HG02840 (cell line): ENCODE measurements around the gene SETD3.

ENCODE experiments used
- ATAC-seq: cut with Tn5 transposase; IDR thresholded peaks from one replicate; pipeline ENCODE4 v1.9.1; 2021; ENCODE audit warnings: mild to moderate bottlenecking, moderate library complexity, moderate number of reproducible peaks; ENCODE audit not compliant: unreplicated experiment, low FRiP score

Gene SETD3

DNA sequence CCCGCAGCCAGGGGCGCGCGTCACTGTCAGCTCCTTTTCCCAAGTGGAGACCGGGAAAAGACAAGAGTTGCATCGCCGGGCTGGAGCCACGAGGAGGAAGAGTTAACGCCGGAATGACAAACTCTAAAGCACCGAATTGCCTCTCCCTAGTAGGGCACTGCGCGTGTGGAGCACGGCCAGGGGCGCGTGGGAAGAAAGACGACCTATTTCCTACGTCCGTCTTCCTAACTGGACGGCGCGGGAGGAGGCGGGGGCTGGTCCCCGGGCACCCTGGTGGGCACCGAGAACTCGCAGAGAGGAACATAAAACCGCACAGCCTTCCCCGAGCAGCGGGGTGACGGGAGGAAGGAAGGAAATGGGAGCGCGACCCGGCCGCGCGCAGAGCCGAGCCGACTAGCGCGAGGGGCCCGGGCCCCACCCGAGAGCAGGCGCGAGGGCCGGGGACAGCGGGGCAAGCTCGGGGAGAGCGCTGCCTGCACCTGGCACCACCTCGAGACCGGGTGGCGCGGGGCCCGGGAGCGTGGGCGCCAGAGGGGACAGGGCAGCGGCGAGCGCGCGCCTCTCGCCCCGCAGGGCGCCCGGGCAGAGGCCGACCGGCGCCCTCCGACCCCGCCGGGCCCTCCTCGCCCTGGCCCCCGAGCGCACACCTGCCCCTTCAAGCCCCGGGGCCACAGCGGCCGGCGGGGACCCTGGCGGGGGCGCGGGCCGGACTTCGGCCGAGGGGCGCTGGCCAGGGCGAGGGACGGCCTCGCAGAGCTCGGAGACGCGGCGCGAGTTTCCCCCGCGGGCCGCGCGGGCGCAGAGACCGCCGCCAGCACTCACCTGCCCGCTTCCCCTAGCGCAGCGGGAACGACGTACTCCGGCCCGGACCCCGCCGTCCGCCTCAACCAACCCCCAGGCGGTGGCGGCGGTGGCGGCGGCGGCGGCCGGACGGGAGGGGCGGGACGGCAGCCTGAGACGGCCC lies at the start of gene SETD3:
Gene SETD3, minus strand, starts transcription at position 954 of the 964 bp plus-strand sequence. CDS start 15,054 bp downstream, outside the sequence.
- ATAC-seq, result no peak

DNA sequence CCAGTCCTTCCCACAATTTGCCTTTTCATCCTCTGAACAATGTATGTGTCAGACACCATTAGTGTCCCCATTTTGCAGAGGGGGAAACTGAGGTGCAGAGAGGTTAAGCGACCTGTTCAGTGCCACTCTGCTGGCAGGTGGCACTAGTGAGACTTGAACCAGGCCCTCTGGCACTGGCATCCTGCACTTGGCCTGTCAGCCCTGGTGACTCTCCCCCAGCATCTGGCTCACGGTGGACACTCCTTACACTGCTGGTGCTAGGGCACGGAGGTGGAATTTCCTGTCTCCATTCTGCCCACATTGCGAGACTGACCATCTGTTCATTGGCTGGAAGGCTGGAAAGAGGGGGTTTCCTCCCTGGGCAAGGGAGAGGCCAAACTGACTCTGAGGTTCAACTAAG lies 49.2 kb upstream of the SETD3 start:
- ATAC-seq, result no peak

DNA sequence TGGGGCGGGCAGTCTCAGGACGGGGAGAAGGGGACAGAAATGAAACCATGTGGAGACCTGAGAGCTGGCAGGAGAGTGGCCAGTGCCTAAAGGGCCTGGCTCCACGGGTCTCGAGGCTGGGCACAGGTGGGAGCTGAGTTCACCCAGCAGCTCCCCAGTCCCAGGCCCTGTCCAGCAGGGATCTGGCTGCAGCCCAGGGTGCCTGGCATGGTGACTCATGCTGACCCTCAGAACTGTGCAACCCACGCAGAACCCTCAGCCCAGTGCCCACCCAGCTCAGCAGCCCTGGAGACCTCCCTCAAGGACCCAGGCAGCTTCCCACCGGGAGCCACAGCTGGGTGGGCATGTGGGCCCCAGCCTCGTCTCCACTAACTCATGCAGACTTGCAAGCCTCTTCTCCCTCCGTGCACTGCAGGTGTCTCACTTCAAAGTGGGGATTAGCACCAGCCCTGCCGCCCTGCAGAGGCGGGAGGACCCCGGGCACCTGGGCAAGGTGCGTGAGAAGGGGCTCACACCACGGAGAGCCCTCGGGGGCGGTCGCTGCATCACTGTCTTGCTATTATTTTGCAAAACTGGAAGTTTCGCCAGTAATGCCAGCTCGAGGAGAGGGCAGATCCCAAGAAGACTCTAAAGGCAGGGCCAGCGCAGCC lies 46.9 kb upstream of the SETD3 start:
- ATAC-seq, result no peak

DNA sequence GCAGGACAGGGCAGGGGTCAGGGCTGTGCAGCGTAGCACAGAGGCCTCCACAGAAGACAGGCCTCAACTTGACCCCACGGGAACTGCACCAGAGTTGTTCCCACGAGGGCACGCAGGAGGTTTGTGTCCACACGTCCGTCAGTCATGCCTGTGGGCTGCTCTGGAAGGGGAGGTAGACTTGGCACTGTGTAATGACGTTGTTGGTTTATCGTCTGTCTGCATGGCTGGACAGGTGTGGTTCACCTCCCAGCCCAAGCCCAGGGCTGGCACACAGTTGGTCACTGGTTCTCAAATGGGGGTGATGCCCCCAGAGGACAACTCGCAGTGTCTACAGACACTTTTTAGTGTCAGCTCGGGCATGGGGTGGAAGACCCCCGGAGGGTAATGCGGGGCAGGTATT lies 46.4 kb upstream of the SETD3 start:
- no peak for ATAC-seq

DNA sequence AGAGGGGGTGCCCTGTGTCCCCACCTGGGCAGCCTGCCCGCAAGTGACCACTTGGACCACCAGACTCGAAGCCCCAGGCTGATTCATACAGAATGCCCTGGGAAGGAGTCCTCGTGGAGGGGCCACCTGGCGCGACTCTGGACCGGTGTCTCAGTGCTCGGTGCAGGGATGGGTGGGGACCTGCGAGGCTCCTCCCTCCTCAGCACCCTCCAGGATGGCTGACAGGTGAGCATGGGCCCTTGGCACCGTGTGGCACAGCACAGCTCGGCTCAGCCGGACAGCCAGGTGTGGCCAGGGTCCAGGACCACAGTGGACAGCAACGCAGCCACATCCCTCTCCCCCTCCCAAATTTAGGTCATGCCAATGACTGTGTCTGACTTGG lies 45.0 kb upstream of the SETD3 start:
- no peak for ATAC-seq

DNA sequence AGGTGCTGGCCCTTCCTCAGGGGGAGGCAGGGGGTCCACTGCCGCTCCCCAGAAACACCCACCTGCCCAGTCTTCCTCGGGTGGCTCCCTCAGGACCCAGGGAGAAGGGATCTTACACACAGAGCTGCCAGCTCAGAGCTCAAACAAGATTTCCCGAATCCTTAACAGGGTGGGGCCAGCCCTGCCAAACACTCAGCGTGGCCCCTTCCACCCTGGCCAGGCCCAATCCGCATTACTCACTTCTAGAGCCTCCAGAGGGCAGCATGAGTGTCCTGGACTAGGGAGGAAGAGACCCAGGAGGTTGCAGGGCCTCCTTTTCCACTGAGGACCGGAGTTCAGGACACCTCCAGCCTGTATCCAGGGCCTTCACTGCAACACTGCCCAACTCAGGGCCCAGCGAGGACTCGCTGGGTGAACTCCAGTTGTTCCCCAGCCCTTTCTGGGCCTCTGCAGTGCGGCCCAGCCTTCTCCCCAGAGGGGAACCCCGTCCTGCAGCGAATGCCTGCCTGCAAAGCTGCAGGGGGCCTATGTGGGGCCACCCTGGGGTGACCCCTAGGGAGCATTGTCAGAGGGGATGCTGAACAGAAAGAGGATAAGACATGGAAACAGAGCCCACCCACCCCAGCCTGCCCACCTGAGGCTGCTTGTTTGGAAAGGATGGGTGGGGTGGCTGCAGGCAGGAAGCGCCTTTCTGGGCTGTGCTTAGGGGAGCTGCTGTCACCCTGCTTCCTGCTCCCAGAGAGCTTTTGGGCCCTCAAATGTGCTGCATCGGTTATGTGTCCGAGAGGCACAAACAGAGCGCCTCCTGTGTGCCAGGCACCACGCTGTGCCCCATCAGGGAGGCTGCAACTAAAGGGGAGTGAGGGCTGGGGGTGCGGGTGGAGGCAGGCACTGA lies 44.4 kb upstream of the SETD3 start:
- ATAC-seq, result no peak

DNA sequence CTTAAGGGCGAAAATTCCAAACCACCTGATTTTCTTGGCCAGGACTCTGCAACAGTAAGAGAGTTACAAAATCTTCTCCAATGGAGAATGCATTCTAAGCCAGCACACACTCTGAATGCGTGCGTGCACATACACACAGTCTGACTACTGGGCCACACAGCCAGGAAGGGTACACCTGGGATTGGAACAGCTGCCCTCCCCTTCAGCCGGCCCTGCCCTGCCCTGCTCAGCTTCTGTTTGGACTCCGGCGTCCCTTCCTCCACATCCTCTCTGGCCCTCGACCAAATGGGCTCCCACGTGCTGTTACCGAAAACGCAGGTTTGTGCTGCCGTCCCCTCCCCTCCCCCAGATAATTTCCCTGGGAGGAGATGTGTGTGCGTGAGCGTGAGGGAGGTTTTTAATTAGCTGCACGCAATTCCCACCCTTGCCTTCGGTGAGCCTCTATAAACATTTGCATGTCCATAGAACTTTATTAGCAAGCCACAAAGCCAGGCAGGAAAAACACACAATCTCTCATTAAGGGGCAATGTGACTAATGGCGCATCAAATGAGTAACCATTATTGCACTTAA lies 43.5 kb upstream of the SETD3 start:
- ATAC-seq, result no peak

DNA sequence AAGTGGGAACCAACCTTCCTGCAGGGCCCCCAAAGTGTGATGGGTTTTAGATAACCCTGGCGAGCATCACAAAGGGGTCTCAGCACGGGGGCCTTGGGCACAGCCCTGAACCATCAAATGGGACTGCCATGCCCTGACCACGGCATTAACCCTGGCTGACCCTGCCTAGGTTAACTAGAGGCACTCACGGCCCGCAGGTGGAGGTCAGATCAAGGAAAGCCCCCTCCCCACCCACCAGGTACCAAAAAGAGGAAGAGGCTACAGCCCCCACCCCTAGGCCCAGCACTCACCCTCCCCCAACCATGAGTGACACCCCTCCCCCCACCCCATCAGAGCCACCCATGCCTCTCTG lies 43.0 kb upstream of the SETD3 start:
- no peak for ATAC-seq

DNA sequence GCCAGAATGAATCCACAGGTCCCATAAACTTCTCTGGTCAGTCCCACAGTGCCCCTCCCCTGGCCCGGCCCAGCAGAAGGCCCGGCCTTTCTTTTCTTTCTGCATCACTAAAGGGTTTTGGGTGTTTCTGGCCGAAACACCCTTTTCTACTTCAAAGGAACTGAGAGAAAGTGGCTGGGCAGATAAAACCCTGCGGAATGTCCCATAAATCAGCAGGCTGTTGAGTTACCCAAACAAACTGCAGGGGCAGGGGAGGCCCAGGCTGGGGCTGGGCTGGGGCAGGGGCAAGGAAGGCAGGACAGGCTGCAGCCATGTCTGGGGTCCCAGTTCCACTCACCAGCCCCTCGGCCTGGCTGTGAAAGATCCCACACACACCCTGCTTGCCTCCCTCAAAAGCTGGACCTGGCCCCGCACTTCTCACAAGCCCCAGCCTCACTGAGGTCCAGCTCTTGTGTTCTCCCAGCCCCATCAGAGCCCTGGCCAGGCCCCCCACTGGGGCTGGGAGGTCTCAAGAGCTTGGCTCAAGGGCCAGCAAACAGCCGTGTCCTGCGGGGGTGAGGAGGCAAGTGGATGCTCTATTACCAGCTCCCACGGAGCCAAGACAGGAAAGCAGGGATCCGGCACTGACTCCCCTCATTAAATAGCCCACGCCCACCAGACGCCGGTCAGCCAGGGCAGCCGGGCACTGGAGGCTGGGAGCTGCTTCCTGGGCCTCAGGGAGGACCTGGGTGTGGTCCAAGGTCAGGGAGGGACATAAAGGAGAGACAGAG lies 42.5 kb upstream of the SETD3 start:
- ATAC-seq, result no peak

DNA sequence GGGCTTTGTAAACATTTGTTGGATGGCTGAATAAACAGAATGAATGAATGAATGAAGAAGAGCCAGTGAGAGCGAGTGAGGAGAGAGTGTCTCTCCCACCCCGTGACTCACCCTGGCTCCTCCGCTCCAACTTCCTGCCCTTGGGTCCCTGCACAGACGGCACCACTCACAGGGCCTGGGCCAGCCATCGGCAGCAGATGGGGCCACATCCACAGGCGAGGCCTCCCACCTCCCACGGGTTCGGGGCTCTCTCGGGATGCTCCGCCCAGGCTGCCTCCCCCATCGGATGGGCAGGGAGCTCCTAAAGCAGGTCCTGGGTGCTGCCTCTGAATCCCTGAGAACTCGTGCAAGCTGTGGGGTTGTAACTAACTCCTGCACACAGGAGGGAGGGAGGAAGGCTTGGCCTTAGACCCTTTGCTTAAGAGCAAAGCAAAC lies 41.8 kb upstream of the SETD3 start:
- ATAC-seq, result no peak

DNA sequence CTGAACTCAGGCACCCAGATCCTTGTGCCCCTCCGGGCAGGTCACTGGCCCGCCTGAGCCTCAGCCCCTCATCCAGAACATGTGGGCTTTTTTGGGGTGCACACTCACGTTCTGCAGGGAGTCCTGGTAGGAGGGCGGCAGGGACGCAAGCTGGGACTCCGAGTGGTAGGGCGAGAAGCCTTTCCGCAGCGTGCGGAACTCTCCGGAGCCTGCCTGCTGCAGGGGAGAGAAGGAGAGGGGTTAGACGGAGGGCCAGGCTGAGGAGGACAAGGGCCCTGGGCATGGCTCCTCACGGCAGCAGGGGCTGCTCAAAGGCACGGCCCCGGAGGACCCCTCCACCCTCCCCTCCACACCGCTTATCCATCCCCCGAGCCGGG lies 41.4 kb upstream of the SETD3 start:
- ATAC-seq, result no peak

DNA sequence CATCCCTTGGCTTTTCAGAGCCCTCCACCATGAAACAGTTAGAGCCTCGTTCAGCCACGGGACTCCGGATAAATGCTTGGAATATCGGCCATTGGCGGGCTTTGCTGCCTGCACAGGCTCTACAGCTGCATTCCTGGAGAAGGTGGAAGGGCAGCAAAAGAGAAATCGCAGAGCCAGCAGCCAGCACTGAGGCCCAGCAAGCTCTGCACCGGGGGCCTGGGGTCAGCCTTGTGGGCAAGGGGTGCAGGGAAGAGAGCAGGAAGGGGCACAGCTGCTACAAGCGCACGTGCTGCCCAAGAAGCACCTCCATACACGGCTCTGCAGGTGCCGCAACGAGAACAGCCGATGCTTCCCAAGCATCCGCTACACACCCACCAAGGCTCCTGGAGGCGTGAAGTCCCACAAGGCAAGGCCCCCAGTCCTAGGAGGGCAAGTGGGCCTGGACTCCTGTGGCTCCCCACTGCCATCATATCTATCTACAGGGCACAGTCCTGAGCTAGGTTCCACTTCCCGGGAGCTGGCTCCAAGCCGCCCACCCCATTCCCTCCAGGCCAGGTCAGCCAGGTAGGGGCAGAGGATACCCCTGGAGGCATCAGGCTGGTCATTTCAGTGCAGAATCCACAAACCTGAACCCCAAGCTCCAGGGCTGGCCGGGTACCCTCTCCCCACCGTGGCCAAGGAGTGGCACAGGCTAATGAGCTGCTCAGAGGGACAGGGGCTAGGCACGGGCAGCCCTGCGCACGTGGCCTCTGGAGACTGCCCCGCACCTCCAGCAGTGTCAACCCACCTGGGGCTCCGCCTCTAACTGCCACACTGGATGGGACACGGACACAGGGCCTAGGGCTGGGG lies 40.7 kb upstream of the SETD3 start:
- no peak for ATAC-seq

DNA sequence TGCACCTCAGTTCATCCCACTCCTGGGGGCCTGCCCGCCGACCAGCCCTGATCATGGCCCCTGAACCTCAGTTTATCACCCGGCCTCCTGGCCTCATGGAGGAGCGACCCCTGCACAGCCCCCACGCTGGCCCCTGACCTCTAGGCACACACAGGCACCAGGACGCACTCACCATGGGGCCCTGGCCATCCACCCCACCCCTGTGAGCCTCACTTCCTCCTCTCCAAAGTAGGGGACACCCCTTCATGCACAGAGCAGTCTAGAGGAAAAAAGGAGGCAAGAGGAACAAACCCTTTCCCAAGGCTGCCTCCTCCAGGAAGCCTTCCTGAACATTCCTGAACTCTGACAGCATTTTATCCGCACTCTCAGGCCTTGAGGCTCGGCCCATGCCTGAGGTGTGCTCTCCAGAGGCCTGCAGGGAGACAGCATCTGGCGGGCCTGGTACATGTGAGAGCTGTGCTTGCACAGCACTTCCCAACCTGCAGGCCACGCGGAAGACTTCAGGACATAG lies 40.0 kb upstream of the SETD3 start:
- ATAC-seq, result no peak

DNA sequence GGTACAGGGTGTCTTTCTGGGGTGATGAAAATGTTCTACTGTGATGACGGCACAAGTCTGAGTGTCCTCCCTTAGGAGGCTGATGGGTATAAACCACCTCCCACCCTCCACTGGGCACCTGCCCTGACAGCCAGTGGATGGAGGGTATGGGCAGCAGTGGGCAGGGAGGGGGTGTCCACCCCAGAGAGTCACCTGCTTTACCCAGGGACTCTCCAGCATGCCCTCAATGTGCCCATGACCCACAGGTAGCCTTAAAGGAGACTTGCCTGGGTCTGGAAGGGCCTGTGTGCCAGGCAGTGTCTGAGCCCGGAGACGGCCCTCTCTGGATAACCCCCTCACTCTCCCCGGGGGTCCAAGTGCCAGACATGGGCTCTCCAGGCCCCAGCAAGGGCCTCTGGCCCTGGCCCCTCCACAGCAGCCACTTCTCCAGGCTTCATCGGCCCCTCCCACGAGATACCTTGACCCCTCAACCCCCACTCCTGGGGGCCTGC lies 39.3 kb upstream of the SETD3 start:
- ATAC-seq, result no peak

DNA sequence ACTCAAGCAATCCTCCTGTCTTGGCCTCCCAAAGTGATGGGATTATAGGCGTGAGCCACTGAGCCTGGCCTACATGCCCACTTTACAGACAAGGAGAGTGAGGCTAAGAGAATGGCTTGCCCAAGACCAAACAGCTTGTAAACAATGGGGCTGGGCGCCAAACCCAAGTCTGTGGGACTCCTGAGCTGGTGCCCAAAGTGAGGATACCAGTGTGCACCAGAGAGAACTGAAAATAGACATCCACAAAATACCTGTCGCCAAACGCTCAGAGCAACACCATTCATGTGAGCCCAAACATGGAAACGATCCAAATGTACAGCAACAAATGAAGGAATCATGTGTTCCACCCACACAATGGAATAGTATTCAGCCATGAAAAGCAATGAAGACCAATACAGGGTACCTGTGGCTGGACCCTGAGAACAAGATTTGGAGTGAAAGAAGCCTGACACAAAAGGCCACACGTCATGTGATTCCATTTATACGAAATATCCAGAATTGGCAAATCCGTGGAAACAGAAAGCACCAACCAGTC lies 38.8 kb upstream of the SETD3 start:
- ATAC-seq, result no peak

DNA sequence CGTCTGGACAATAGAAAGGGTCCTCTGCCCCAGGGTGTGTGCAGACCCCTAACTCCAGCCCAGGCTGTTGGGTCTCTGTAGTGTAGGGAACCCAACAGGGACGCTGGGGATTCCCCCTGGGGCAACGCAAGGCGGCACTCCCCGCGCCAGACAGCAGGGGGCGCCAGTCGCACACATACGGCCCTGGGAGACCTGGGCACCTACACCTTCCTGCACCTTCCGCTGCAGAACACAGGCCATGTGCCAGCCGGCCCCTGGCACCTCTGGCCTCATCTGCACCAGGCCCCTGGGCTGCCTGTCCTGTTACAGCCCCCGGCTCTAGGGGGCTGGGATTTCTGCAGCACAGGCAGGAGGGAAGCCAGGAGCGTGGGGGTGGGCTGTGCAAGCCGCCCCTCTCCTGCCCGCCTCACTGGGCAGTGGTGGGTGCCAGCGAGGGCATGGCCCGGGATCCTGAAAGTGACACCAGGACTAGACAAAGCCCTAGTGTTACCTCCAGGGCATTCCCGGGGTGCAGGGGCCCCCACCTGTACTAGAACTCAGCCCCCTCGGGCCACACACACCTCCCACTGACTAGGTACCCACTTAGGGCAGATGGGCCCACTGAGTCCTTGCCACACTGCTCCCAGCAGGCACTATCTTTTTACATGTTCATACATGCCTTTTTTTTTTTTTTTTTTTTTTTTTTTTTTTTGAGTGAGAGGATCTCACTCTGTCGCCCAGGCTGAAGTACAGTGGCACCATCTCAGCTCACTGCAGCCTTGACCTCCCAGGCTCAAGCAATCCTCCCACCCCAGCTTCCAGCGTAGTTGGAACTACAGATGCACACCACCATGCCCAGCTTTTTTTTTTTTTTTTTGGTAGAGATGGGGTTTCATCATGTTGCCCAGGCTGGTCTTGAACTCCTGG lies 38.0 kb upstream of the SETD3 start:
- no peak for ATAC-seq

DNA sequence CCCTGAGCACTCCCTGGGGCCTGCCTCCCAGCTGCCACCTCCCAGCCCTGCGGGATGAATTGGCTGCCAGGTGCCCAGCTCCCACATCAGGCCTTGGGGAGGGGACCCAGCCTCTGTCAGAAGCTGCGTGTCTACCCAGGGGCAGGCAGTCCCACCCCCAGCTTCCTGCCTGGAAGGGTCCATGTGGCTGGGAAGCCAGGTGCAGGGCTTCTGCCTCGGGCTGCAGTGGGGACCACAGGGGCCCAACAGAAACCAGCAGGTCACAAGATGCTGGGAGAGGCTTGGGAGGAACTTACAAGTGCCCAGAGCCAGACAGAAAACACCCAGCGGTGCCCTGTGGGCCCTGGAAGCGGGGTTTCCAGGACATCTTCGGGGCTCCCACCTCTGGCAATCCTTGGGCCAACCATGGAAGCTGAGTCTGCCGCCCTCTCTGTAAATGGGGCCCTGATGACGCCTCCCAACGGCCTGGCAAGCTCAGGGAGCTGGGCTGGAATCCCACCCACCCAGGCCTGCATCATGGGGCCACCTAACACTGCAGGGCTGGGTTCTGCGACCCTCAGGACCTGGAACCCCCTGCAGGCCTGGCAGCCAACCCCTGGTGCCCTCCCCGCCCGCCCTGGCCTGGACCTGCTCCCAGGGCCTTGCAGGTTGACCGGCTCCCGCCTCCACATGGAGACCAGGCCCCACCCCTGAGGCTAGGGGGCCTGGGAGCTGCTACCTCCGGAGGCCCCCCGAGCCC lies 37.2 kb upstream of the SETD3 start:
- no peak for ATAC-seq
